Keratinocyte (primary cell): ENCODE results near the gene EPAS1. TPM values are rescaled to one million over a fixed set of nuclear protein-coding genes. Genes with fewer than 3 reads are reported as not detected.

Experiments
- DNase-seq: peaks from one replicate; pipeline ENCODE4 v3.0.0-alpha.2; 2011; ENCODE audit warnings: low read depth, missing footprints, low spot score
- FAIRE-seq: peaks from 2 replicates; lab custom pipeline; 2011; peaks lifted over from hg19 to GRCh38; lab: Jason Lieb, UNC
- H2AFZ ChIP-seq: 2 replicates; pipeline ENCODE4 v1.6.0; 2012; ENCODE audit warnings: low read length, control low read depth, inconsistent platforms; ENCODE audit not compliant: control insufficient read depth
- H3K27ac ChIP-seq: 2 replicates; pipeline ENCODE4 v1.5.1; 2011; ENCODE audit warnings: low read length; ENCODE audit not compliant: control insufficient read depth, insufficient read depth
- H3K27me3 ChIP-seq: 3 replicates; pipeline ENCODE4 v1.6.0; 2011; ENCODE audit warnings: low read length; ENCODE audit not compliant: control insufficient read depth, insufficient read depth; ENCODE audit errors: extremely low read depth
- H3K36me3 ChIP-seq, 2 experiments: 2 replicates in 1 of 2; 3 replicates in 1 of 2; pipeline ENCODE4 v1.5.1; 2011; ENCODE audit warnings: low read length in 2 of 2, mild to moderate bottlenecking in 1 of 2; ENCODE audit not compliant: control insufficient read depth in 2 of 2, insufficient read depth in 2 of 2; ENCODE audit errors: extremely low read depth in 1 of 2
- H3K4me1 ChIP-seq: 3 replicates; pipeline ENCODE4 v1.5.1; 2011; ENCODE audit warnings: low read length; ENCODE audit not compliant: control insufficient read depth, insufficient read depth; ENCODE audit errors: extremely low read depth
- H3K4me2 ChIP-seq: 3 replicates; pipeline ENCODE4 v1.6.0; 2011; ENCODE audit warnings: low read depth, low read length; ENCODE audit not compliant: control insufficient read depth, insufficient read depth; ENCODE audit errors: extremely low read depth
- H3K4me3 ChIP-seq, 3 experiments: fragments of 200-600 bp in 1 of 3; sonication (generic) in 1 of 3; 2 replicates in 2 of 3; 3 replicates in 1 of 3; pipeline ENCODE4 v1.5.1; 2011 to 2016; ENCODE audit warnings: low read length in 3 of 3, mild to moderate bottlenecking in 3 of 3, control low read depth in 2 of 3, inconsistent platforms in 1 of 3, low read depth in 1 of 3, mixed read lengths in 1 of 3, mixed run types in 1 of 3, moderate library complexity in 1 of 3; ENCODE audit not compliant: control insufficient read depth in 2 of 3, insufficient read depth in 2 of 3; ENCODE audit errors: extremely low read depth in 1 of 3
- H3K79me2 ChIP-seq: 2 replicates; pipeline ENCODE4 v1.6.0; 2012; ENCODE audit warnings: low read length; ENCODE audit not compliant: control insufficient read depth, insufficient read depth
- H3K9ac ChIP-seq: 3 replicates; pipeline ENCODE4 v1.6.0; 2011; ENCODE audit warnings: low read length; ENCODE audit not compliant: control insufficient read depth, insufficient read depth; ENCODE audit errors: extremely low read depth
- H3K9me1 ChIP-seq: 3 replicates; pipeline ENCODE4 v1.6.0; 2011; ENCODE audit warnings: low read length; ENCODE audit not compliant: control insufficient read depth, insufficient read depth; ENCODE audit errors: extremely low read depth
- H3K9me3 ChIP-seq: 2 replicates; pipeline ENCODE4 v1.5.1; 2012; ENCODE audit warnings: low read depth, low read length; ENCODE audit not compliant: control insufficient read depth
- H4K20me1 ChIP-seq: 3 replicates; pipeline ENCODE4 v1.6.0; 2011; ENCODE audit warnings: low read length; ENCODE audit not compliant: control insufficient read depth, insufficient read depth; ENCODE audit errors: extremely low read depth
- CTCF ChIP-seq, 3 experiments: IDR thresholded peaks in 1 of 3; conservative IDR thresholded peaks in 1 of 3; optimal IDR thresholded peaks in 1 of 3; 2 replicates in 2 of 3; 3 replicates in 1 of 3; pipeline versions ENCODE3 to v1.5.1; 2011; ENCODE audit warnings: low read length in 3 of 3, mild to moderate bottlenecking in 3 of 3, moderate library complexity in 2 of 3, control low read depth in 1 of 3, inconsistent platforms in 1 of 3; ENCODE audit not compliant: insufficient read depth in 2 of 3; ENCODE audit errors: extremely low read depth in 1 of 3
- EZH2 ChIP-seq: IDR thresholded peaks from one replicate; pipeline ENCODE4 v1.6.1; 2012; ENCODE audit warnings: inconsistent platforms, mild to moderate bottlenecking, low read length, moderate library complexity
- dilution Hi-C: fragments of 300-500 bp; cut with MboI; formaldehyde crosslinking; loops from one replicate; pipeline ENCODE4 v1.7.0; 2020; ENCODE audit warnings: low sequenced_read_pairs; ENCODE audit not compliant: extremely low pct_ligation_motif_present
- polyA plus RNA-seq, 5 experiments: library from polyadenylated mRNA; depleted of rRNA in 3 of 5; stranded (reverse) in 3 of 5; stranded (forward) in 1 of 5; unstranded in 1 of 5; fragments of >200 nt; gene quantifications; 1 replicate in 1 of 5; 2 replicates in 3 of 5; 3 replicates in 1 of 5; pipeline versions ENCODE4 v1.2.1 to v1.2.3, GENCODE V29; 2011 to 2012; ENCODE audit warnings: missing spikeins in 2 of 5, low read depth in 1 of 5, low replicate concordance in 1 of 5

EPAS1 gene
- polyA plus RNA-seq, 1 donor (not counting 4 experiments of a cell fraction or from before 2014, with no cell fraction given): 96.7 TPM

GRCh38 chr2:46269544-46270273, 27.5 kb upstream of the EPAS1 start:
- Histone ChIP-seq H3K4me3 (no peak overlapping the region), H3K9me1 (no peaks in the 10 kb centered on the region), H3K9ac (no peak overlapping the region), H3K36me3 (no peaks in the 10 kb centered on the region), H3K27ac (no peak overlapping the region), H4K20me1 (no peaks in the 10 kb centered on the region), H3K27me3 (no peaks in the 10 kb centered on the region), H3K9me3 (no peaks in the 10 kb centered on the region), H3K4me2 (no peak overlapping the region), H3K4me1 (no peaks in the 10 kb centered on the region), H3K79me2 (no peaks in the 10 kb centered on the region), H2AFZ (no peak overlapping the region)
- no peak for TF ChIP-seq EZH2
- TF ChIP-seq CTCF (optimal IDR thresholded peaks at IDR 0.05 in 1 of 3, IDR thresholded peaks at IDR 0.05 in 1 of 3, conservative IDR thresholded peaks at IDR 0.05 in 1 of 3; ENCODE audit: extremely low read depth in 1 of 3, insufficient read depth in 2 of 3, low read length in 3 of 3): no peak
- FAIRE-seq (no peak), DNase-seq (no peak)
- dilution Hi-C loops: no loop called here

GRCh38 chr2:46270384-46270783, 26.8 kb upstream of the EPAS1 start:
- Histone ChIP-seq H3K9me1 (no peaks in the 10 kb centered on the region), H4K20me1 (no peaks in the 10 kb centered on the region), H3K4me1 (no peaks in the 10 kb centered on the region), H3K36me3 (no peaks in the 10 kb centered on the region), H3K4me3 (no peak overlapping the region), H3K9me3 (no peaks in the 10 kb centered on the region), H3K27me3 (no peaks in the 10 kb centered on the region), H2AFZ (no peak overlapping the region), H3K27ac (no peak overlapping the region), H3K79me2 (no peaks in the 10 kb centered on the region), H3K9ac (no peak overlapping the region), H3K4me2 (no peak overlapping the region)
- FAIRE-seq (no peak), DNase-seq (no peak)
- TF ChIP-seq EZH2 (no peak), CTCF (optimal IDR thresholded peaks at IDR 0.05 in 1 of 3, IDR thresholded peaks at IDR 0.05 in 1 of 3, conservative IDR thresholded peaks at IDR 0.05 in 1 of 3; ENCODE audit: extremely low read depth in 1 of 3, insufficient read depth in 2 of 3, low read length in 3 of 3) (no peak)
- dilution Hi-C loops: no loop called here
